Colonic mucosa (tissue), 4 donors: ENCODE data around the gene RRAS. TPM values are rescaled to one million over a fixed set of nuclear protein-coding genes. Genes with fewer than 3 reads are reported as not detected.
"Not testable (repeated sequence)": the region's sequence is repeated elsewhere in the genome, so short reads cannot be mapped to it uniquely, and the experiment has no call there.

Experiments
- DNase-seq: peaks from one replicate; pipeline ENCODE4 v3.0.0-alpha.2; 2020
- H3K27ac ChIP-seq: fragments of 200-600 bp; one replicate; pipeline ENCODE4 v1.8.0; 2021
- H3K27me3 ChIP-seq: fragments of 200-600 bp; one replicate; pipeline ENCODE4 v1.8.0; 2021
- H3K36me3 ChIP-seq: fragments of 200-600 bp; one replicate; pipeline ENCODE4 v1.8.0; 2021
- H3K4me1 ChIP-seq: fragments of 200-600 bp; one replicate; pipeline ENCODE4 v1.8.0; 2021; ENCODE audit warnings: mild to moderate bottlenecking
- H3K4me3 ChIP-seq: fragments of 200-600 bp; one replicate; pipeline ENCODE4 v1.8.0; 2021
- H3K9ac ChIP-seq, 2 donors: one replicate each; pipeline ENCODE4 v1.7.0; 2013; ENCODE audit warnings: control low read depth in 2 of 2, low read depth in 2 of 2, low read length in 2 of 2
- H3K9me3 ChIP-seq: fragments of 200-600 bp; one replicate; pipeline ENCODE4 v1.8.0; 2021
- intact Hi-C: fragments of 100-400 bp; cut with DNase I; formaldehyde crosslinking; loops from one replicate; pipeline ENCODE4 v1.14.1; 2022
- total RNA-seq, 2 donors: library from RNA; stranded (reverse); fragmentation: NEBNext Ultra II Directional in 1 of 2; extraction: Animal tissue kit (Norgen Biotek cat#: 25700) in 1 of 2; gene quantifications; one replicate each; pipeline ENCODE4 v1.2.1, GENCODE V29; 2021
- TF ChIP-seq, protein P1 (sequence below): fragments of 200-600 bp; IDR thresholded peaks from one replicate; pipeline ENCODE4 v1.8.0; 2022; ENCODE audit warnings: antibody characterized with exemption, mild to moderate bottlenecking
- donor health status: healthy.
- donor health status: DM: no; HTN: no; CAD: no.
- donor health status: DM: no; HTN: no; CAD: no.

Gene RRAS
- total RNA-seq, 2 donors from 2014 or later, result 45.7 to 62.2 TPM

DNA sequence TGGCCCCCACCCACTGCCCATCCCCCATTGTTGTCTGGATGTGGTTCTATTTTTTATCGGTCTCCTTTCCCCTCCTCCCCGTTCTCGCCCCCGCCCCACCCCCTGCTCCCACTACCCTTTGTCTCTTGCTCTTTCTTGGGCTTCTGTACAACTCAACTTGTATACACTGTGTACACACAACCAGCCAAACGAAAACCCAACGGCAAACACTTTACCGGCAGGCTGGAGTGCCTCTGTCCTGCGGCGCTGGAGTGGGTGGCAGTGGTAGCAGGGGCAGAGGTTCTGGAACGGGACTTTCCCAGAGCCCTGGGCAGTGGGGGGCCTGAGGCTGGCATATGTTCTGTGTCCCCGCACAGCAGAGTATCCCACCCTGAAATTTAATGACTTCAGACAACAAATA is 13.7 kb downstream of the RRAS start:
- Histone ChIP-seq H3K9ac (no peak overlapping the region), H3K9me3 (no peaks in the 10 kb centered on the region), H3K27ac (no peak overlapping the region), H3K4me1 (no peaks in the 10 kb centered on the region), H3K4me3 (no peak overlapping the region), H3K27me3 (no peaks in the 10 kb centered on the region), H3K36me3 (no peaks in the 10 kb centered on the region)
- TF ChIP-seq, protein P1, sequence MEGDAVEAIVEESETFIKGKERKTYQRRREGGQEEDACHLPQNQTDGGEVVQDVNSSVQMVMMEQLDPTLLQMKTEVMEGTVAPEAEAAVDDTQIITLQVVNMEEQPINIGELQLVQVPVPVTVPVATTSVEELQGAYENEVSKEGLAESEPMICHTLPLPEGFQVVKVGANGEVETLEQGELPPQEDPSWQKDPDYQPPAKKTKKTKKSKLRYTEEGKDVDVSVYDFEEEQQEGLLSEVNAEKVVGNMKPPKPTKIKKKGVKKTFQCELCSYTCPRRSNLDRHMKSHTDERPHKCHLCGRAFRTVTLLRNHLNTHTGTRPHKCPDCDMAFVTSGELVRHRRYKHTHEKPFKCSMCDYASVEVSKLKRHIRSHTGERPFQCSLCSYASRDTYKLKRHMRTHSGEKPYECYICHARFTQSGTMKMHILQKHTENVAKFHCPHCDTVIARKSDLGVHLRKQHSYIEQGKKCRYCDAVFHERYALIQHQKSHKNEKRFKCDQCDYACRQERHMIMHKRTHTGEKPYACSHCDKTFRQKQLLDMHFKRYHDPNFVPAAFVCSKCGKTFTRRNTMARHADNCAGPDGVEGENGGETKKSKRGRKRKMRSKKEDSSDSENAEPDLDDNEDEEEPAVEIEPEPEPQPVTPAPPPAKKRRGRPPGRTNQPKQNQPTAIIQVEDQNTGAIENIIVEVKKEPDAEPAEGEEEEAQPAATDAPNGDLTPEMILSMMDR, result no peak
- DNase-seq, result no peak
- intact Hi-C loops, result no loop called here

DNA sequence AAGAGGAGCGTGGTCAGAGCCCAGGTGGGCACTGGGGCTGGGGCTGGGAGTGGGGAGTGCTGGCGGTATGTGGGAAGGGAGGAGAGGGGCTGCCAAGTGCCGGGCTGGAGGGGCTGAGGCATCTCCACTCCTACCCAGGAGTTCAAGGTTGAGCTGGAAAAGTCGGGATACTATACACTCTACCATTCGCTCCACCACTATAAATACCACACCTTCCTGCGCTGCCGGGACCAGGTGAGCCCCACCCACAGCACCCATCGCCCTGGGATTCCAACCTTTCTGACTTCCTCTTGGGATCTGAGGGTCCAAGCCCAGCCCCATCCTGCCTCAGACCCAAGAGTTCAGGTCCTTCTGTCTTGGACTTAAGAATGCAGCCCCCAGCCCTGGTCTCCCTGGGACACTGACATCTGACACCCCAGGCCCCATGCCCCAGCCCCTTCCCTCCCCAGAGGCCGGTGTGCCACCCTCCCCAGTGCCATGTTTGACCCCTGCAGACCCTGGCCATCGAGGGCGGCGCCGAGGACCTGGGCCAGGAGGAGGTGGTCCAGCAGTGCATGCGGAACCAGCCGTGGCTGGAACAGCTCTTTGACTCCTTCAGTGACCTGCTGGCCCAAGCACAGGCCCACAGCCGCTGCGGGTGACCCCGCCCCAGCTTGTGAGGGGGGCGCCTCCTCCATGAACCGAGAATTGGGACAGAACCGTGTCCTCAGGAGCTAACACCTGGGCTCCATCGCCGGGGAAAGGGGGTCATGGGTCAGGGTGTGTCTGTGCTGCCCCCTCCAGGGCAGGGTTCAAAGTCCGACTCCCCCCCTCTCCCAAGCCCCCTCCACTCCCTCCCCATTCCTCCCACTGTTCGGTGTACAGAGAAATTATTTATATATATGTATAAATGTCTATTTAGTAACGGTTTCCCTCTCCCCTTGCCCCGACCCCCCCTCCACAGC is 14.7 kb downstream of the RRAS start:
- intact Hi-C loops, result no loop called here
- Histone ChIP-seq H3K27ac (no peak overlapping the region), H3K9me3 (no peaks in the 10 kb centered on the region), H3K9ac (no peak overlapping the region), H3K36me3 (no peaks in the 10 kb centered on the region), H3K4me3 (no peak overlapping the region), H3K4me1 (no peaks in the 10 kb centered on the region), H3K27me3 (no peaks in the 10 kb centered on the region)
- TF ChIP-seq, protein P1, result no peak
- DNase-seq, result no peak

DNA sequence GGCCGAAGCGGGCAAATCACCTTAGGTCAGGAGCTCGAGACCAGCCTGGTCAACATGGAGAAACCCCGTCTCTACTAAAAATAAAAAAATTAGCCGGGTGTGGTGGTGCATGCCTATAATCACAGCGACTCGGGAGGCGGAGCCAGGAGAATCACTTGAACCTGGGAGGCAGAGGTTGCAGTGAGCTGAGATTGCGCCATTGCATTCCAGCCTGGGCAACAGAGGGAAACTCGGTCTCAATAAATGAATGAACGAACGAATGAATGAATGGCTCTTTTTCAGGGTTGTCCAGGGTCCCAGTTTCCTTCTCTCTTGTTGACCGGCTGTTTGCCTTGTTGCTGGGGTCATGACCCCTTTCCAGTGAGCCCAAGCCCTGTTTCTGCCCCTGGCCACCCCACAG is 22.1 kb downstream of the RRAS start:
- H3K4me3 ChIP-seq, H3K4me1 ChIP-seq, H3K27ac ChIP-seq, intact Hi-C loops, H3K9me3 ChIP-seq, H3K27me3 ChIP-seq, DNase-seq: not testable (repeated sequence)
- Histone ChIP-seq H3K9ac (peak overlapping the region in 1 of 2 donors; percentile 24), H3K36me3 (peaks cover 16% of the 10 kb centered on the region)

DNA sequence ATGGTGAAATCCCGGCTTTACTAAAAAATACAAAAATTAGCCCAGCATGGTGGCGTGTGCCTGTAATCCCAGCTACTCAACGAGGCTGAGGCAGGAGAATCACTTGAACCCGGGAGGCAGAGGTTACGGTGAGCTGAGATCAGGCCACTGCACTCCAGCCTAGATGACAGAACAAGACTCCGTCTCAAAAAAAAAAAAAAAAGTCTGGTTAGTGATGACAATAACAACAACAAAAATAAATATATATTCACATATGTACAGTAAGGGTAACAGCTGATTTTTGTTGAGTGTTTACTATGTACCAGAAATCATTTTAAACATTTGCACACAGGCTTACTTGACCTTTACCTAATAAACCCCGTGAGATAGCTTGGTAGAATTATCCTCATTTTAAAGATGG is 23.0 kb downstream of the RRAS start:
- intact Hi-C loops, result no loop called here
- TF ChIP-seq, protein P1, result no peak
- H3K36me3 ChIP-seq, result peaks cover 16% of the 10 kb centered on the region

DNA sequence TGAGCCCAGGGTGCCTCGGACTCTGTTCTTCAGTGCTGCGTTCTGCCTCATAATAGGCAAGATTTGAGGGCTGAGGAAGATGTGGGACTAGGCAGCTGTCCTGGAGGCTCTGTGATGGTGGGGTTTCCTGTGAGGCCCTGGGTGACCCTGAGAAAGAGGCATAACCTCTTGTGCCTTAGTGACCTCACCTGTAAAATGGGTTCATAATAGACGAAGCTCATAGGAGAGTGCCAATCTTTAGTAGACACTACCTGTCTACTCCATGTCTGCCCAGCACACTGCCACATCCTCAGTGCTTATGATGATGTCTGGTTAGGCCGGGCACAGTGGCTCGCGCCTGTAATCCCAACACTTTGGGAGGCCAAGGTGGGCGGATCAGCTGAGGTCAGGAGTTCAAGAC is 23.4 kb downstream of the RRAS start:
- H3K4me3 ChIP-seq, result no peak overlapping the region
- TF ChIP-seq, protein P1, result no peak
- no peaks in the 10 kb centered on the region for H3K4me1 ChIP-seq
- no peak overlapping the region for H3K9ac ChIP-seq
- H3K9me3 ChIP-seq, result no peaks in the 10 kb centered on the region
- peaks cover 16% of the 10 kb centered on the region for H3K36me3 ChIP-seq
- H3K27me3 ChIP-seq, result no peaks in the 10 kb centered on the region
- DNase-seq, result no peak
- intact Hi-C loops, result no loop called here
- no peak overlapping the region for H3K27ac ChIP-seq

More for the DNA sequence above, 23.0 kb downstream of the RRAS start:
- H3K9me3 ChIP-seq, result no peaks in the 10 kb centered on the region
- no peak overlapping the region for H3K4me3 ChIP-seq
- no peaks in the 10 kb centered on the region for H3K4me1 ChIP-seq
- H3K9ac ChIP-seq, result no peak overlapping the region
- no peak for DNase-seq
- no peaks in the 10 kb centered on the region for H3K27me3 ChIP-seq
- no peak overlapping the region for H3K27ac ChIP-seq

DNA sequence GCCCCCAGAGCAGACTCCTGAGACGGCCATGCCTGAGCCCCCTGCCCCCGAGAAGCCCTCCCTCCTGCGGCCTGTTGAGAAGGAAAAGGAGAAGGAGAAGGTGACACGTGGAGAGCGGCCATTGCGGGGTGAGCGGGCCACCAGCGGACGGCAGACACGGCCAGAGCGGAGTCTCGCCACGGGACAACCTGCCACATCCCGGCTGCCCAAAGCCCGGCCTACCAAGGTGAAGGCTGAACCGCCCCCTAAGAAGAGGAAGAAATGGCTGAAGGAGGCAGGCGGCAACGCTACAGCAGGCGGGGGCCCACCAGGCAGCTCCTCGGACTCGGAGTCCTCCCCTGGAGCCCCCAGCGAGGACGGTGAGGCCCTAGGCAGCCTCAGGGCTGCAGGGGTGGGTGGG is 24.1 kb downstream of the RRAS start:
- H3K9me3 ChIP-seq, result no peaks in the 10 kb centered on the region
- peaks cover 16% of the 10 kb centered on the region for H3K36me3 ChIP-seq
- TF ChIP-seq, protein P1, result no peak
- no peaks in the 10 kb centered on the region for H3K4me1 ChIP-seq
- DNase-seq, result no peak
- intact Hi-C loops, result no loop called here
- no peak overlapping the region for H3K4me3 ChIP-seq
- H3K27ac ChIP-seq, result no peak overlapping the region
- no peaks in the 10 kb centered on the region for H3K27me3 ChIP-seq
- no peak overlapping the region for H3K9ac ChIP-seq
